Upper lobe of left lung (tissue), 6 donors: ENCODE results near the gene RRP1B. TPM values are rescaled to one million over a fixed set of nuclear protein-coding genes. Genes with fewer than 3 reads are reported as not detected.
"Not testable (repeated sequence)": the region's sequence is repeated elsewhere in the genome, so short reads cannot be mapped to it uniquely, and the experiment has no call there.

ENCODE experiments used
- ATAC-seq, 2 donors: fragments of 200-7000 bp; cut with Tn5 transposase; one replicate each; pipeline ENCODE4 v1.9.1; 2022; ENCODE audit warnings: mild to moderate bottlenecking in 2 of 2, moderate library complexity in 2 of 2; ENCODE audit not compliant: low FRiP score in 2 of 2
- DNase-seq, 2 donors: peaks; one replicate each; pipeline ENCODE4 v3.0.0-alpha.2; 2019 to 2020
- H3K27ac ChIP-seq, 4 donors: fragments of 200-600 bp; sonication (generic); one replicate each; pipeline ENCODE4 v1.5.1; 2016 to 2019
- H3K27me3 ChIP-seq, 4 donors: fragments of 200-600 bp; sonication (generic); one replicate each; pipeline ENCODE4 v1.5.1; 2017 to 2019
- H3K36me3 ChIP-seq, 4 donors: fragments of 200-600 bp; sonication (generic); one replicate each; pipeline ENCODE4 v1.5.1; 2016 to 2019
- H3K4me1 ChIP-seq, 4 donors: fragments of 200-600 bp; sonication (generic); one replicate each; pipeline ENCODE4 v1.5.1; 2018 to 2019
- H3K4me3 ChIP-seq, 4 donors: fragments of 200-600 bp; sonication (generic); one replicate each; pipeline ENCODE4 v1.5.1; 2017 to 2019; ENCODE audit warnings: mild to moderate bottlenecking in 2 of 4, moderate library complexity in 1 of 4
- H3K9me3 ChIP-seq, 4 donors: fragments of 200-600 bp; sonication (generic); one replicate each; pipeline ENCODE4 v1.5.1; 2018 to 2019
- CTCF ChIP-seq, 6 experiments: fragments of 450-650 bp in 4 of 6; fragments of 200-600 bp in 2 of 6; sonication (generic) in 2 of 6; IDR thresholded peaks; one replicate each; pipeline ENCODE4 v1.5.1; 2016 to 2019; ENCODE audit warnings: antibody characterized with exemption in 6 of 6
- EP300 ChIP-seq, 4 donors: sonication (generic); formaldehyde crosslinking; IDR thresholded peaks; one replicate each; pipeline ENCODE4 v1.5.1; 2017; ENCODE audit warnings: antibody characterized with exemption in 4 of 4, control low read depth in 2 of 4
- POLR2A ChIP-seq, 4 donors: fragments of 450-650 bp; IDR thresholded peaks; one replicate each; pipeline ENCODE4 v1.5.1; 2016 to 2017; ENCODE audit warnings: antibody characterized with exemption in 4 of 4, mild to moderate bottlenecking in 2 of 4
- POLR2AphosphoS5 ChIP-seq, 2 donors: sonication (generic); formaldehyde crosslinking; IDR thresholded peaks; one replicate each; pipeline ENCODE4 v1.5.1; 2017; ENCODE audit warnings: antibody characterized with exemption in 2 of 2
- WGBS, 2 donors: methylation state at CpG; one replicate each; pipeline ENCODE4 v1.1.5; 2017 to 2018; 5-methylcytosine and 5-hydroxymethylcytosine counted together
- total RNA-seq, 6 donors: library from RNA; depleted of rRNA in 4 of 6; stranded (reverse); fragments of >200 nt in 4 of 6; gene quantifications; one replicate each; pipeline versions ENCODE4 v1.1.0 to v1.2.1, GENCODE V29; 2016 to 2021
- donor health status: DM: no; HTN: no; CAD: no; lungs with moderate emphysema.
- donor health status: DM: no; HTN: yes; CAD: no; lungs with severe emphysema.

RRP1B gene
- 10 to 100 TPM; 11.5 to 22.8 (median 19.7) TPM for total RNA-seq

- Histone ChIP-seq H3K9me3 (no peaks in the 10 kb centered on the region), H3K4me1 (peaks cover 23 to 31% (median 27%) of the 10 kb centered on the region in 4 donors), H3K27ac (peak within 1 kb of the TSS; percentile 86 to 91 (median 88)), H3K36me3 (peaks cover 0 to 28% (median 7%) of the 10 kb centered on the region in 4 donors), H3K4me3 (peak within 1 kb of the TSS; percentile 88 to 100 (median 98)), H3K27me3 (no peaks in the 10 kb centered on the region)
- peak; percentile 81 to 98 for DNase-seq
- no peak for TF ChIP-seq EP300 (IDR thresholded peaks at IDR 0.05)
- peak; percentile 58 to 70 for TF ChIP-seq POLR2AphosphoS5 (IDR thresholded peaks at IDR 0.05)
- peak in 3 of 6 experiments; percentile 5 to 54 (median 43) for TF ChIP-seq CTCF (IDR thresholded peaks at IDR 0.05)
- peak in 2 of 4 donors; percentile 86 to 90 for TF ChIP-seq POLR2A (IDR thresholded peaks at IDR 0.05)
- WGBS, 2 donors = 7 to 40% methylated on average over 16 to 75 of the region's 92 CpGs
- peak; percentile 89 to 98 for ATAC-seq
Measured at GRCh38 chr21:43659136-43660000, at the start of gene RRP1B, which contains the start of gene HSF2BP. Gene RRP1B (plus strand): TSS chr21:43659560. CDS start chr21:43659665, 105 bp downstream. Gene HSF2BP (minus strand): TSS chr21:43659488. CDS start chr21:43658096, 1,392 bp downstream.

GRCh38 chr21:43611598-43612369 lies 47.6 kb upstream of the RRP1B start:
- TF ChIP-seq POLR2A (IDR thresholded peaks at IDR 0.05) = no peak
- TF ChIP-seq POLR2AphosphoS5 (IDR thresholded peaks at IDR 0.05) = no peak
- peak; percentile 46 to 62 (median 57) for TF ChIP-seq CTCF (IDR thresholded peaks at IDR 0.05)
- Histone ChIP-seq H3K9me3 (no peaks in the 10 kb centered on the region), H3K4me1 (peaks cover 7 to 24% (median 13%) of the 10 kb centered on the region in 4 donors), H3K4me3 (no peak overlapping the region), H3K27ac (no peak overlapping the region), H3K27me3 (no peaks in the 10 kb centered on the region), H3K36me3 (no peaks in the 10 kb centered on the region)
- 34 to 38% methylated on average over 8 of the region's 8 CpGs for WGBS, 2 donors
- ATAC-seq (peak; percentile 83 to 89), DNase-seq (peak in 1 of 2 donors; percentile 71)

- WGBS, 2 donors = 80 to 88% methylated on average over 8 of the region's 8 CpGs
- no peaks in the 10 kb centered on the region for H3K27me3 ChIP-seq
Measured at GRCh38 chr21:43613755-43614638, 45.4 kb upstream of the RRP1B start.

GRCh38 chr21:43614839-43615238 lies 44.5 kb upstream of the RRP1B start:
- no peak overlapping the region for H3K4me3 ChIP-seq
- TF ChIP-seq POLR2A (IDR thresholded peaks at IDR 0.05) (no peak), CTCF (IDR thresholded peaks at IDR 0.05) (no peak), POLR2AphosphoS5 (IDR thresholded peaks at IDR 0.05) (no peak), EP300 (IDR thresholded peaks at IDR 0.05) (no peak)
- peaks cover 6 to 18% (median 8%) of the 10 kb centered on the region in 4 donors for H3K4me1 ChIP-seq
- WGBS, 2 donors = 86 to 89% methylated on average over 5 of the region's 5 CpGs
- ATAC-seq (no peak), DNase-seq (no peak)
- H3K9me3 ChIP-seq = peaks cover 0 to 2% (median 0%) of the 10 kb centered on the region in 4 donors
- no peaks in the 10 kb centered on the region for H3K36me3 ChIP-seq
- H3K27me3 ChIP-seq = no peaks in the 10 kb centered on the region
- no peak overlapping the region for H3K27ac ChIP-seq

More at GRCh38 chr21:43613755-43614638, 45.4 kb upstream of the RRP1B start:
- ATAC-seq = no peak
- no peaks in the 10 kb centered on the region for H3K9me3 ChIP-seq
- TF ChIP-seq POLR2AphosphoS5 (IDR thresholded peaks at IDR 0.05) = no peak
- no peaks in the 10 kb centered on the region for H3K36me3 ChIP-seq
- H3K27ac ChIP-seq = no peak overlapping the region
- no peak for DNase-seq
- no peak overlapping the region for H3K4me3 ChIP-seq
- peaks cover 7 to 24% (median 13%) of the 10 kb centered on the region in 4 donors for H3K4me1 ChIP-seq

- H3K4me1 ChIP-seq, H3K4me3 ChIP-seq, H3K27me3 ChIP-seq, H3K27ac ChIP-seq, H3K36me3 ChIP-seq, DNase-seq, ATAC-seq: not testable (repeated sequence)
- H3K9me3 ChIP-seq = peaks cover 0 to 11% (median 6%) of the 10 kb centered on the region in 4 donors
- 85 to 92% methylated on average over 3 of the region's 3 CpGs for WGBS, 2 donors
Measured at GRCh38 chr21:43616861-43617260, 42.5 kb upstream of the RRP1B start.
